Measurements from ENCODE around the gene MRPL39. TPM values are rescaled to one million over a fixed set of nuclear protein-coding genes. Genes with fewer than 3 reads are reported as not detected.

The MRPL39 gene
- total RNA-seq, 2 donors from 2014 or later = 44.0 to 50.2 TPM

- H3K36me3 ChIP-seq = no peaks in the 10 kb centered on the region
- H3K9me3 ChIP-seq = no peaks in the 10 kb centered on the region
- intact Hi-C loops (cut with DNase I) = no loop called here
- DNase-seq = no peak
- no peak overlapping the region for H3K27ac ChIP-seq
- H3K4me3 ChIP-seq = no peak overlapping the region
- no peak for TF ChIP-seq CTCF (IDR thresholded peaks at IDR 0.05)
- no peaks in the 10 kb centered on the region for H3K27me3 ChIP-seq
- H3K4me1 ChIP-seq = no peaks in the 10 kb centered on the region
- no peak overlapping the region for H3K9ac ChIP-seq (ENCODE audit: low read depth in 2 of 2, low read length in 2 of 2)
Measured at GRCh38 chr21:25557180-25557579, 50.1 kb downstream of the MRPL39 start.

- Histone ChIP-seq H3K9ac (ENCODE audit: low read depth in 2 of 2, low read length in 2 of 2) (no peak overlapping the region), H3K9me3 (no peaks in the 10 kb centered on the region), H3K36me3 (no peaks in the 10 kb centered on the region), H3K4me3 (no peak overlapping the region), H3K27ac (no peak overlapping the region), H3K27me3 (no peaks in the 10 kb centered on the region), H3K4me1 (no peaks in the 10 kb centered on the region)
- TF ChIP-seq CTCF (IDR thresholded peaks at IDR 0.05) = no peak
- DNase-seq = no peak
- intact Hi-C loops (cut with DNase I) = no loop called here
Measured at GRCh38 chr21:25556091-25556490, 51.2 kb downstream of the MRPL39 start.

GRCh38 chr21:25555492-25555891 lies 51.8 kb downstream of the MRPL39 start:
- no peak overlapping the region for H3K9ac ChIP-seq (ENCODE audit: low read depth in 2 of 2, low read length in 2 of 2)
- no peak for TF ChIP-seq CTCF (IDR thresholded peaks at IDR 0.05)
- no peak for DNase-seq
- no peaks in the 10 kb centered on the region for H3K36me3 ChIP-seq
- no peaks in the 10 kb centered on the region for H3K27me3 ChIP-seq
- H3K27ac ChIP-seq = no peak overlapping the region
- intact Hi-C loops (cut with DNase I) = no loop called here
- H3K4me3 ChIP-seq = no peak overlapping the region
- H3K4me1 ChIP-seq = no peaks in the 10 kb centered on the region
- H3K9me3 ChIP-seq = no peaks in the 10 kb centered on the region

GRCh38 chr21:25552856-25553255 lies 54.4 kb downstream of the MRPL39 start:
- no peak overlapping the region for H3K9ac ChIP-seq (ENCODE audit: low read depth in 2 of 2, low read length in 2 of 2)
- no peaks in the 10 kb centered on the region for H3K4me1 ChIP-seq
- intact Hi-C loops (cut with DNase I) = no loop called here
- no peak overlapping the region for H3K27ac ChIP-seq
- DNase-seq = no peak
- no peak for TF ChIP-seq CTCF (IDR thresholded peaks at IDR 0.05)
- H3K4me3 ChIP-seq = no peak overlapping the region
- no peaks in the 10 kb centered on the region for H3K9me3 ChIP-seq
- H3K27me3 ChIP-seq = no peaks in the 10 kb centered on the region
- no peaks in the 10 kb centered on the region for H3K36me3 ChIP-seq

- Histone ChIP-seq H3K36me3 (no peaks in the 10 kb centered on the region), H3K27me3 (no peaks in the 10 kb centered on the region), H3K4me1 (no peaks in the 10 kb centered on the region), H3K4me3 (no peak overlapping the region), H3K9me3 (no peaks in the 10 kb centered on the region), H3K9ac (ENCODE audit: low read depth in 2 of 2, low read length in 2 of 2) (no peak overlapping the region), H3K27ac (no peak overlapping the region)
- TF ChIP-seq CTCF (IDR thresholded peaks at IDR 0.05) = no peak
- DNase-seq = no peak
- intact Hi-C loops (cut with DNase I) = no loop called here
Measured at GRCh38 chr21:25551569-25551968, 55.7 kb downstream of the MRPL39 start.
